GM18511 (cell line): ENCODE data around the gene CENPW.

Source experiments
- ATAC-seq: cut with Tn5 transposase; IDR thresholded peaks from one replicate; pipeline ENCODE4 v1.9.1; 2021; ENCODE audit warnings: mild to moderate bottlenecking, moderate library complexity; ENCODE audit not compliant: unreplicated experiment

The CENPW gene

DNA sequence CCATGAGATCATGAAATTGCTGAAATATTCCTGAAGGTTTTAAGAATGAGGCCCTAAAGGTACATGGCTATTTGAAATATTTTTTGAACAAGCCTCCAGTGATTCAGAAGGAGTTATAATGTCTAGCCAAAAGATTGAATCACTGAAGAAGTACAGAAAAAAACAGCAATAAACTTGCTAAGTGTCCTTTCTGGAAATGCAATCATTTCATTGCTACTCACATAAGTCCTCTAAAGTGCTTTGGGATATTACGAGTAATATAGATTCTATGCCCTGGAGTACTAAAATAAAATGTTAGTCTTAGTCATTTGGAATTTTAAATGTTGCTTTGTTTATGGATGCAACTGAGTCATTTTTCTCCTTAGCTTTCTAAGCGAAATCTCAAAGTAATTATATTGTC is 32.7 kb downstream of the CENPW start:
- no peak for ATAC-seq

DNA sequence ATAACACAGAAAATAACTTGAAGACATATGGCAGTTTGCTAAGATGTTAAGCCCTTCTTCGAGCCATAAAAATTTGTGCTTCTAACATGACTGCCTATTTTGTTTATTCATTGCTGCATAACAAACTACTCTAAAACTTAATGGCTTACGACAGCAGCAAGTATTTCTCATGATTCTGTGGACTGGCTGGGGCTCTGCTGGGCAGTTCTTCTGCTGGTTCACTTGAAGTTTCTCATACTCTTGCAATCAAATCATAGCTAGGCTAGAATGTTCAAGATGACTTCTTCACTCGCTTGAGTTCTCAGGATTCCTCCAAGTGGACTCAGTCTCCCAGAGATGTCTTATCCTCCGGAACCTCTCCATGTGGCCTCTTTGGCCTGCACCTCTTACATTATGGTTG is 33.4 kb downstream of the CENPW start:
- ATAC-seq = no peak

DNA sequence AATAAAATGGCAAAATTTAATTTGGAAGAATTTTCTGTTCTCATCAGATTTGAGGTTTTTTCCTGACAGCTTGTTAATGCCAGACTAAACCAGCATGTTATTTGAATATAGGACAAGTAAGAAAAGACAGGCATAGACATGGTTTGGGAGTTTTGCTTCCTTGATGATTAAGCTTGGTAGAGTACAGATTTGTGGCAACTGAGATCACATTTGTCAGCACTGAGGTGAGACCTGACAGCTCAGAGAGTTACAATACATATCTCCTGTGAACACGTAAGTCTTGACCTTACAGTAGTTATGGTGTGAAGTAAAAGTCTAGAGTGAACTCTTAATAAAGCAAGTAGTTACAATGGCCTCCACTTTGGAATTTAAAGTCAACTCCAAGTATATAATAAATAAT is 34.5 kb downstream of the CENPW start:
- no peak for ATAC-seq

DNA sequence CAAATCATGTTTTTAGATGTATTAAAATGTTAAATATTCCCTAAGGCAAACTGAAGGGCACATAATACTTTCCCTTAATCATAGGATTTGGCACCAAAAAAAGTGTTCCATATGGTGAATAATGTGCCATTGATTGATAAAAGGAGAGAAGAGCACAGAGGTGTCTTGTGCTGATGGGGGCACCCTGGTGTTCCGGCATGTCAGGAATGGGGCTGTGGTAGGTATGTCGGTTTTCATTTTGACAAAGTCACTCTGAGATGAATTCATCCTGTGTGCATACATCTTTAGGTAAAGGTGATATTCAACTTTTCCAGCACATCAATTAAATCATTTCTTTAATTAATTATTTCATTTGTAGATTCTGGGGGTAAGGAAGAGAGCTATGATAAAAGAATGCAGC is 36.8 kb downstream of the CENPW start:
- no peak for ATAC-seq

DNA sequence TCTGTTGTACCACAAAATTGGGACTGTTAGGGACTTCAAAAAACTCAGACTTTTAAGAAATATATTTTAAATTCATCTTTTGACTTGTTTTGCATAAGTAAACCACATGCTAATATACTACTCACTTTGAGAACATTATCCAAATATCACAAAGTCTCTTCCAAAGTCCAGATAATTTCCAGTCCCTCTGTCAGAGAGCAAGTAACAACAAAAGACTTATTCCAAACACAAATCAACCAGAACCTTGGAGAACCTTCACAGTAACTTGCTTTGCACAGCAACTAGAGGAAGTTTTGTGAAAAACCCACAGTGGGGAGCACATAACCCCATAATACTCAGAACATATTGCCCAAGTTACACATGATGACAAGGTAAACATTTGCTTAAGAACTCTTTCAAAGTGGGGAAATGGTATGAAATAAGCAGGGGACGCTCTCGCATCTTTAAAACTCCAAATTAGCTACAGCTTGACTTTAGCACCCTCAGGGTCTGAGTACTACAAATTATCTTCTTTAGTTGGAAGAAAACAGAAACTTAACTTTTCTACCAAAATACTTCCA is 37.8 kb downstream of the CENPW start:
- ATAC-seq = no peak

DNA sequence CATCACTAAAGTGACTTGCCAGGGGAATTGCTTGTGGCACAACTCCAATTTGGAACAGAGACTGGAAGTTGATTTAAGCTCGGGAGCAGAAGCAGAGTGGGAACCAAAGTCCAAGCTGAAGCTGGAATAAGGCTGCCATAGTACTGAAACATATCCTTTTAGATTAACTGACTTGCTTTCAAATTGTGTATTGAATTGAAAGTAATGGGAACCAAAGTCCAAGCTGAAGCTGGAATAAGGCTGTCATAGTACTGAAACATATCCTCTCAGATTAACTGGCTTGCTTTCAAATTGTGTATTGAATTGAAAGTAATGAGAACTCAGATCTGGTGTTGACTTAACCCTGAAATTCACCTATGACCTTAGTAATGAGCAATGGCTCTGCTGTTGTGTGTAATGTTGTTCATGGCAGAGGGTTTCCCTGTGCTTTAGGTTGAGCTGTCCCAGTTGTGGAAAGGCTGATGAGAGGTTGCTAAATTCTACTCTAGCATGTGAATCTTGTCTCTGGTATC is 40.2 kb downstream of the CENPW start:
- ATAC-seq = no peak

DNA sequence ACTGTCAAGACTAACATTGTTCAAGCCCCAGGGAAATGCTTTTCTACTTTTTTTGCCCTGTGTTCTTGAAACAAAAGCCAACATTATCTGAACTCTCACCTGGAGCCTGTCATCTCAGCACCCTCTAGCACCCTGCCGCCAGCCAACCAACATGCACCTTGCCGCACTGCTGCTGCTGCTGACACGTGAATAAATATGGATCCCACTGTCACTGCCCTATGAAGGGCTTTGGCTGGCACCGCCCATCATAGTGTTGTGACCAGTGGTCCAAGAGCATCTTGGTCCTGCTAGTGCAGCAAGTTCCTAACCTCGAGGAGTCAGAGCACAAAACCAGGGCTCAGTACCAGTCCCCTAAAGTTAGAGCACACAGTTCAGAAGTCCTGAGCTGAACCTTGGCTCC is 41.6 kb downstream of the CENPW start:
- no peak for ATAC-seq

DNA sequence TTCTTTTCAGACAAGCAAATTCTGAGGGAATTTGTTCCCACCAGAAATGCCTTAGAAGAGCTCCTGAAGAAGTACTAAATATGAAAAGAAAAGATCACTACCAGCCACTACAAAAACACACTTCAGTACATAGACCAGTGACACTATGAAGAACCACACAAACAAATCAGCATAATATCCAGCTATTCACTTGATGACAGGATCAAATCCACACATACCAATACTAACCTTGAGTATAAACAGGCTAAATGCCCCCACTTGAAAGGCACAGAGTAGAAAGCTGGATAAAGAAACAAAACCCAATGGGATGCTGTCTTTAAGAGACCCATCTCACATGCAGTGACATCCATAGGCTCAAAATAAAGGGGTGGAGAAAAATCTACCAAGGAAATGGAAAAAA is 43.3 kb downstream of the CENPW start:
- ATAC-seq = no peak

DNA sequence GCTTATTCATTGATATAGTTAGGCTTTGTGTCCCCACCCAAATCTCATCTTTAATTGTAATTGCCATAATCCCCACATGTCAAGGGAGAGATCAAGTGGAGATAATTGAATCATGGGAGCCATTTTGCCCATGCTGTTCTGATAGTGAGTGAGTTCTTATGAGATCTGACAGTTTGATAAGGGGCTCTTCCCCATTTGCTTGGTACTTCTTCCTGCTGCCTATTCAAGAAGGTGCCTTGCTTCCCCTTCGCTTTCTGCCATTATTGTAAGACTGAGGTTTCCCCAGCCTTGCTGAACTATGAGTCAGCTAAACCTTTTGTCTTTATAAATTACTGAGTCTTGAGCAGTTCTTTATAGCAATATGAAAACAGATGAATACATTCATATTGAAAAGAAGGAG is 45.6 kb downstream of the CENPW start:
- no peak for ATAC-seq

DNA sequence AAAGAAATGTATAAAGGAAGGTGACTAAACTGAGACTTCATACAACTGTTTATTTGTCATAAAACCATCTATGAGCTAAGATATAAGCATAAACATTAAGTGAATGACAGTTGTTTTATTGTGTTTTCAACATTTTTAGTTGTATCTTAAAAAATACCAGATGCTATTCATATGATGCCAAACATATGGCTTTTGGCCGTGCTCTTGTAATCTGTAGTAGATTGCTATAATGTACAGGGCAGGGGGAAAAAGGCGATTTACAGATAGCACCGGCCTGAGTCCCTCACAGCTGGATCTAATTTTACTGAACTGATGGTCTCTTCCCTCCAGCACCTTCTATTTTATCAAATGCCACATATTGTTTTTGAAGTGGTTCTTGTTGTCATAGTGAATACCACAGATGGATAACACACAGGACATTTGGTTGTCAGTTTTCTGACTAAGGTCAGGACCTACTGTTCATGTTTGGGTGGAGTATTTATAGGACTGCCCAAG is 48.2 kb downstream of the CENPW start:
- ATAC-seq = no peak

DNA sequence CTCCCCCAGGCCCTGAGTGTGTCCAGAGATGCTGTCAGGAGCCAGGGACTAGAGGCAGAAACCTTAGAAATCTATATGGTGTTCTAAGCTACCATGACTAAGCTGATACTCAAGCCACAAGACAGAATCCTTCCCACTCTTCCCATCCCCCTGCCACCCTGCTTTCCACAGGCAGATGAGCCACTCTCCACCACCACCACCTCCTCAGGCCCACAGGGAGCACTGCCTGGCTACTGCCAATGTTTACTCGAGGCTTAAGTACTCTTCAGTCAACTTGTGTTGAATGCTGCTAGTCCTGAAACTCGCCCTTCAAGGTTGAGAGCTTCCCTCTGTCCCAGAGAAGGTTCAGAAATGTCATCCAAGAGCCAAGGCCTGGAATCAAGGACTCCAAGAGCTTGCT is 56.2 kb downstream of the CENPW start:
- no peak for ATAC-seq
